Mesenchymal stem cell (in vitro differentiated cells and primary cell): ENCODE results near the gene PCNX3.

ENCODE experiments used
- DNase-seq: peaks from one replicate; pipeline ENCODE4 v3.0.0-alpha.2; 2013
- H2AFZ ChIP-seq: one replicate; pipeline ENCODE4 v1.6.1; 2013; ENCODE audit warnings: low read depth, mild to moderate bottlenecking, control low read depth, inconsistent platforms, low read length, moderate library complexity
- H2AK5ac ChIP-seq: 2 replicates; pipeline ENCODE4 v1.6.1; 2013; ENCODE audit warnings: low read length, moderate library complexity, mild to moderate bottlenecking, inconsistent platforms; ENCODE audit not compliant: severe bottlenecking
- H2BK120ac ChIP-seq: one replicate; pipeline ENCODE4 v1.6.1; 2013; ENCODE audit warnings: low read depth, mild to moderate bottlenecking, inconsistent platforms, low read length, moderate library complexity
- H2BK12ac ChIP-seq, 2 experiments: one replicate each; pipeline ENCODE4 v1.6.1; 2013; ENCODE audit warnings: inconsistent platforms in 2 of 2, low read length in 2 of 2, mild to moderate bottlenecking in 2 of 2, moderate library complexity in 2 of 2, control low read depth in 1 of 2
- H2BK15ac ChIP-seq: one replicate; pipeline ENCODE4 v1.6.1; 2013; ENCODE audit warnings: mild to moderate bottlenecking, low read depth, inconsistent platforms; ENCODE audit not compliant: poor library complexity, severe bottlenecking
- H2BK5ac ChIP-seq: 2 replicates; pipeline ENCODE4 v1.6.1; 2013; ENCODE audit warnings: low read depth, mild to moderate bottlenecking, low read length, control low read depth, inconsistent platforms; ENCODE audit not compliant: poor library complexity, severe bottlenecking
- H3K14ac ChIP-seq, 2 experiments: one replicate each; pipeline ENCODE4 v1.6.1; 2013; ENCODE audit warnings: inconsistent platforms in 2 of 2, low read length in 2 of 2, control low read depth in 1 of 2, mild to moderate bottlenecking in 1 of 2, moderate library complexity in 1 of 2
- H3K18ac ChIP-seq, 2 experiments: one replicate each; pipeline ENCODE4 v1.6.1; 2013; ENCODE audit warnings: inconsistent platforms in 2 of 2, low read length in 2 of 2, control low read depth in 1 of 2, low read depth in 1 of 2, mild to moderate bottlenecking in 1 of 2
- H3K23ac ChIP-seq, 2 experiments: one replicate each; pipeline ENCODE4 v1.6.1; 2013; ENCODE audit warnings: inconsistent platforms in 2 of 2, low read length in 2 of 2, mild to moderate bottlenecking in 2 of 2, moderate library complexity in 2 of 2, control low read depth in 1 of 2
- H3K27ac ChIP-seq: 2 replicates; pipeline ENCODE4 v1.5.1; 2013; ENCODE audit warnings: mild to moderate bottlenecking, moderate library complexity, low read length, control low read depth, inconsistent platforms; ENCODE audit not compliant: poor library complexity, severe bottlenecking
- H3K27me3 ChIP-seq, 2 experiments: 2 replicates each; pipeline versions ENCODE4 v1.6.1 to v1.7.0; 2013; ENCODE audit warnings: low read length in 2 of 2, mild to moderate bottlenecking in 2 of 2, moderate library complexity in 2 of 2, control low read depth in 1 of 2, inconsistent platforms in 1 of 2; ENCODE audit not compliant: control insufficient read depth in 1 of 2, insufficient read depth in 1 of 2
- H3K36me3 ChIP-seq, 2 experiments: 2 replicates each; pipeline versions ENCODE4 v1.6.1 to v1.7.0; 2013; ENCODE audit warnings: low read length in 2 of 2, control low read depth in 1 of 2, inconsistent platforms in 1 of 2, low read depth in 1 of 2, mild to moderate bottlenecking in 1 of 2; ENCODE audit not compliant: insufficient read depth in 2 of 2, control insufficient read depth in 1 of 2
- H3K4ac ChIP-seq, 2 experiments: one replicate each; pipeline ENCODE4 v1.6.1; 2013; ENCODE audit warnings: inconsistent platforms in 2 of 2, low read length in 2 of 2, mild to moderate bottlenecking in 2 of 2, moderate library complexity in 2 of 2, control low read depth in 1 of 2, low read depth in 1 of 2
- H3K4me1 ChIP-seq: 2 replicates; pipeline ENCODE4 v1.6.1; 2013; ENCODE audit warnings: low read depth, low read length, control low read depth; ENCODE audit not compliant: control insufficient read depth, insufficient read depth
- H3K4me2 ChIP-seq: 2 replicates; pipeline ENCODE4 v1.6.1; 2013; ENCODE audit warnings: low read length, mild to moderate bottlenecking, inconsistent platforms; ENCODE audit not compliant: poor library complexity, severe bottlenecking
- H3K4me3 ChIP-seq, 2 experiments: 2 replicates each; pipeline versions ENCODE4 v1.5.1 to v1.7.0; 2013; ENCODE audit warnings: low read length in 2 of 2, mild to moderate bottlenecking in 2 of 2, control low read depth in 1 of 2, low read depth in 1 of 2; ENCODE audit not compliant: insufficient read depth in 1 of 2
- H3K79me1 ChIP-seq: replicated peaks from 2 replicates; pipeline ENCODE4 v1.6.1; 2013; ENCODE audit warnings: mild to moderate bottlenecking, control low read depth, low read length, inconsistent platforms; ENCODE audit not compliant: poor library complexity, severe bottlenecking
- H3K9ac ChIP-seq: 2 replicates; pipeline ENCODE4 v1.7.0; 2013; ENCODE audit warnings: mild to moderate bottlenecking, low read length, moderate library complexity
- H3K9me3 ChIP-seq: 2 replicates; pipeline ENCODE4 v1.7.0; 2013; ENCODE audit warnings: mild to moderate bottlenecking, low read length; ENCODE audit not compliant: control insufficient read depth
- H4K8ac ChIP-seq: one replicate; pipeline ENCODE4 v1.6.1; 2013; ENCODE audit warnings: inconsistent platforms, mild to moderate bottlenecking, low read length, moderate library complexity
- H4K91ac ChIP-seq: one replicate; pipeline ENCODE4 v1.6.1; 2013; ENCODE audit warnings: mild to moderate bottlenecking, low read length, inconsistent platforms
- WGBS: methylation state at CpG from one replicate; pipeline ENCODE4 v1.1.7; 2013; ENCODE audit warnings: mixed read lengths; 5-methylcytosine and 5-hydroxymethylcytosine counted together

PCNX3 gene

GRCh38 chr11:65642014-65642671 lies 26.6 kb downstream of the PCNX3 start:
- Histone ChIP-seq H4K91ac (peak overlapping the region; percentile 1), H3K4me1 (peaks cover 64% of the 10 kb centered on the region), H3K79me1 (peaks cover 24% of the 10 kb centered on the region), H3K4ac (peak overlapping the region in 1 of 2 experiments; percentile 15), H3K27me3 (no peaks in the 10 kb centered on the region), H3K36me3 (peaks cover 30 to 63% of the 10 kb centered on the region in 2 experiments), H2AFZ (no peak overlapping the region), H2BK120ac (no peak overlapping the region), H2BK15ac (no peak overlapping the region), H3K9me3 (no peaks in the 10 kb centered on the region), H2AK5ac (peak overlapping the region; percentile 81), H3K18ac (no peak overlapping the region), H3K23ac (no peak overlapping the region), H2BK12ac (no peak overlapping the region), H2BK5ac (no peak overlapping the region), H3K4me2 (no peak overlapping the region), H3K9ac (no peak overlapping the region), H3K27ac (peak overlapping the region; percentile 53), H4K8ac (peak overlapping the region; percentile 35), H3K14ac (no peak overlapping the region), H3K4me3 (no peak overlapping the region)
- DNase-seq: no peak
- WGBS: 61% methylated on average over 45 of the region's 49 CpGs

GRCh38 chr11:65643971-65644370 lies 28.4 kb downstream of the PCNX3 start:
- whole genome bisulfite sequencing: 81% methylated on average over 6 of the region's 6 CpGs
- DNase-seq: no peak
- Histone ChIP-seq H3K27me3 (no peaks in the 10 kb centered on the region), H2BK5ac (no peak overlapping the region), H2AFZ (no peak overlapping the region), H2AK5ac (peak overlapping the region; percentile 71), H4K8ac (no peak overlapping the region), H3K27ac (peak overlapping the region; percentile 48), H3K79me1 (peaks cover 24% of the 10 kb centered on the region), H3K23ac (no peak overlapping the region), H3K14ac (no peak overlapping the region), H3K18ac (no peak overlapping the region), H3K4me3 (no peak overlapping the region), H3K36me3 (peaks cover 30 to 72% of the 10 kb centered on the region in 2 experiments), H3K9me3 (no peaks in the 10 kb centered on the region), H2BK12ac (no peak overlapping the region), H3K4me2 (no peak overlapping the region), H3K9ac (no peak overlapping the region), H2BK120ac (no peak overlapping the region), H3K4me1 (peaks cover 54% of the 10 kb centered on the region), H2BK15ac (no peak overlapping the region), H4K91ac (no peak overlapping the region), H3K4ac (no peak overlapping the region)

GRCh38 chr11:65644837-65645236 lies 29.3 kb downstream of the PCNX3 start:
- Histone ChIP-seq H3K9ac (no peak overlapping the region), H2AFZ (no peak overlapping the region), H3K9me3 (no peaks in the 10 kb centered on the region), H3K27ac (no peak overlapping the region), H3K4me1 (peaks cover 50% of the 10 kb centered on the region), H3K14ac (no peak overlapping the region), H2BK15ac (no peak overlapping the region), H4K91ac (no peak overlapping the region), H4K8ac (no peak overlapping the region), H3K4me3 (no peak overlapping the region), H2AK5ac (peak overlapping the region; percentile 89), H3K4me2 (no peak overlapping the region), H3K4ac (no peak overlapping the region), H2BK12ac (no peak overlapping the region), H3K79me1 (peaks cover 29% of the 10 kb centered on the region), H2BK5ac (peak overlapping the region; percentile 32), H3K36me3 (peaks cover 36 to 77% of the 10 kb centered on the region in 2 experiments), H2BK120ac (no peak overlapping the region), H3K23ac (no peak overlapping the region), H3K18ac (no peak overlapping the region), H3K27me3 (no peaks in the 10 kb centered on the region)
- WGBS: 92% methylated on average over 11 of the region's 11 CpGs
- no peak for DNase-seq

GRCh38 chr11:65645710-65646109 lies 30.1 kb downstream of the PCNX3 start:
- no peak overlapping the region for H2AFZ ChIP-seq
- H2AK5ac ChIP-seq: peak overlapping the region; percentile 55
- H3K4ac ChIP-seq: no peak overlapping the region
- peaks cover 43 to 77% of the 10 kb centered on the region in 2 experiments for H3K36me3 ChIP-seq
- H3K9ac ChIP-seq: no peak overlapping the region
- no peak overlapping the region for H4K91ac ChIP-seq
- H2BK15ac ChIP-seq: no peak overlapping the region
- peaks cover 45% of the 10 kb centered on the region for H3K4me1 ChIP-seq
- H2BK5ac ChIP-seq: no peak overlapping the region
- H3K18ac ChIP-seq: no peak overlapping the region
- H3K4me3 ChIP-seq: no peak overlapping the region
- peaks cover 20% of the 10 kb centered on the region for H3K79me1 ChIP-seq
- no peak overlapping the region for H2BK120ac ChIP-seq
- no peak overlapping the region for H3K4me2 ChIP-seq
- H4K8ac ChIP-seq: peak overlapping the region; percentile 48
- DNase-seq: peak; percentile 58
- no peaks in the 10 kb centered on the region for H3K9me3 ChIP-seq
- no peak overlapping the region for H3K14ac ChIP-seq
- WGBS: 63% methylated on average over 10 of the region's 10 CpGs
- H2BK12ac ChIP-seq: no peak overlapping the region
- H3K27me3 ChIP-seq: no peaks in the 10 kb centered on the region
- H3K23ac ChIP-seq: no peak overlapping the region
- H3K27ac ChIP-seq: peak overlapping the region; percentile 41
